ENCODE results near the gene NUDT12. TPM values are rescaled to one million over a fixed set of nuclear protein-coding genes. Genes with fewer than 3 reads are reported as not detected.

The NUDT12 gene
- total RNA-seq: 11.4 and 13.1 TPM in 2 replicates

GRCh38 chr5:103562453-103563157 lies at the start of gene NUDT12:
TSS of gene NUDT12 (minus strand) at chr5:103562789. CDS start at chr5:103560248, 2,541 bp downstream.

